GM12878 (cell line): ENCODE results near the gene EDNRB. TPM values are rescaled to one million over a fixed set of nuclear protein-coding genes. Genes with fewer than 3 reads are reported as not detected.

Experiments used
- ATAC-seq: fragments of 200-7000 bp; cut with Tn5 transposase; 3 replicates; pipeline ENCODE4 v1.9.1; 2020; ENCODE audit warnings: mild to moderate bottlenecking, moderate library complexity
- BruUV-seq: library from RNA; stranded (reverse); fragments of 400-500 nt; replicated peaks from 2 replicates; lab custom pipeline; 2021; lab: Mats Ljungman, UMichigan
- CTCF ChIA-PET: fragments of 300-600 bp; sonication (Branson Sonifier 250); formaldehyde crosslinking; extraction: SDS; loops from one replicate; lab custom pipeline; 2021; ENCODE audit warnings: inconsistent platforms; lab: Yijun Ruan, JAX
- POLR2A ChIA-PET: fragments of 350-600 bp; formaldehyde crosslinking; extraction: SDS; loops from one replicate; lab custom pipeline; 2021; ENCODE audit warnings: inconsistent platforms; lab: Charles Lee
- RAD21 ChIA-PET: fragments of 300-600 bp; sonication (Branson Sonifier 250); formaldehyde crosslinking; loops from one replicate; lab custom pipeline; 2023; ENCODE audit warnings: antibody characterized with exemption; ENCODE audit not compliant: unreplicated experiment; lab: Charles Lee
- SMC1A ChIA-PET: fragments of 300-600 bp; sonication (Branson Sonifier 250); formaldehyde crosslinking; loops from one replicate; lab custom pipeline; 2023; ENCODE audit not compliant: unreplicated experiment, uncharacterized antibody; lab: Charles Lee
- DNase-seq: peaks from one replicate; pipeline ENCODE4 v3.0.0-alpha.2; 2011; ENCODE audit warnings: low read depth, low spot score
- FAIRE-seq: peaks from 3 replicates; lab custom pipeline; 2011; peaks lifted over from hg19 to GRCh38; lab: Jason Lieb, UNC
- H2AFZ ChIP-seq: 2 replicates; pipeline ENCODE4 v1.6.0; 2011; ENCODE audit warnings: low read depth, low read length, control low read depth; ENCODE audit not compliant: control insufficient read depth
- H3K27ac ChIP-seq: 2 replicates; pipeline ENCODE4 v1.5.1; 2011; ENCODE audit warnings: control low read depth; ENCODE audit not compliant: control insufficient read depth, insufficient read depth
- H3K27me3 ChIP-seq, 2 experiments: replicated peaks in 1 of 2; 2 replicates each; pipeline versions ENCODE4 v1.6.0 to v1.6.1; 2011; ENCODE audit warnings: low read length in 1 of 2; ENCODE audit not compliant: control insufficient read depth in 2 of 2, insufficient read depth in 2 of 2
- H3K36me3 ChIP-seq, 2 experiments: 2 replicates each; pipeline ENCODE4 v1.5.1; 2011; ENCODE audit warnings: low read length in 1 of 2; ENCODE audit not compliant: control insufficient read depth in 2 of 2, insufficient read depth in 2 of 2
- H3K4me1 ChIP-seq: 2 replicates; pipeline ENCODE4 v1.6.1; 2011; ENCODE audit warnings: mild to moderate bottlenecking, low read length, moderate library complexity, mixed read lengths; ENCODE audit not compliant: control insufficient read depth, insufficient read depth
- H3K4me2 ChIP-seq: 2 replicates; pipeline ENCODE4 v1.6.0; 2011; ENCODE audit warnings: control low read depth; ENCODE audit not compliant: control insufficient read depth, insufficient read depth
- H3K4me3 ChIP-seq: fragments of 200-600 bp; sonication (generic); 2 replicates; pipeline ENCODE4 v1.5.1; 2016
- H3K79me2 ChIP-seq: 2 replicates; pipeline ENCODE4 v1.6.0; 2011; ENCODE audit warnings: low read length; ENCODE audit not compliant: control insufficient read depth, insufficient read depth
- H3K9ac ChIP-seq: 2 replicates; pipeline ENCODE4 v1.8.0; 2011; ENCODE audit warnings: low read length, control low read depth, mixed read lengths; ENCODE audit not compliant: control insufficient read depth, insufficient read depth
- H3K9me3 ChIP-seq: replicated peaks from 3 replicates; pipeline ENCODE4 v1.5.1; 2011; ENCODE audit warnings: mild to moderate bottlenecking, low read length; ENCODE audit not compliant: control insufficient read depth, insufficient read depth
- H4K20me1 ChIP-seq: 2 replicates; pipeline ENCODE4 v1.6.0; 2011; ENCODE audit not compliant: control insufficient read depth, insufficient read depth
- CBX3 ChIP-seq: fragments of 200-600 bp; sonication (generic); IDR thresholded peaks from 2 replicates; pipeline ENCODE4 v1.6.1; 2016; ENCODE audit warnings: low read depth, borderline replicate concordance
- CEBPZ ChIP-seq: fragments of 150-350 bp; IDR thresholded peaks from 2 replicates; pipeline ENCODE4 v1.6.1; 2016; ENCODE audit warnings: low read depth, low read length
- CREM ChIP-seq: IDR thresholded peaks from 2 replicates; pipeline ENCODE4 v1.6.1; 2014; ENCODE audit warnings: antibody characterized with exemption, low read depth
- EP300 ChIP-seq, 2 experiments: fragments of 150-350 bp in 1 of 2; IDR thresholded peaks; 2 replicates each; pipeline ENCODE4 v1.6.1; 2011 to 2012; ENCODE audit warnings: low read depth in 2 of 2, low read length in 2 of 2, borderline replicate concordance in 1 of 2, improper control_type of control experiment in 1 of 2, inconsistent platforms in 1 of 2; ENCODE audit not compliant: control insufficient read depth in 1 of 2
- GABPA ChIP-seq: IDR thresholded peaks from 2 replicates; pipeline ENCODE4 v1.6.1; 2014; ENCODE audit warnings: antibody characterized with exemption, low read depth, mild to moderate bottlenecking, inconsistent platforms
- HDGF ChIP-seq: fragments of 450-650 bp; IDR thresholded peaks from 2 replicates; pipeline ENCODE4 v1.6.1; 2016; ENCODE audit warnings: antibody characterized with exemption
- IKZF2 ChIP-seq, 2 experiments: fragments of 450-650 bp; IDR thresholded peaks; 2 replicates each; pipeline ENCODE4 v1.6.1; 2017; ENCODE audit warnings: mild to moderate bottlenecking in 2 of 2, moderate library complexity in 2 of 2
- IRF4 ChIP-seq: IDR thresholded peaks from 2 replicates; pipeline ENCODE4 v1.6.1; 2011; ENCODE audit warnings: low read depth, low read length
- KAT2A ChIP-seq: conservative IDR thresholded peaks from 2 replicates; pipeline ENCODE4 v1.6.1; 2011; ENCODE audit warnings: low read depth, low read length; ENCODE audit not compliant: control insufficient read depth
- PKNOX1 ChIP-seq: fragments of 450-650 bp; IDR thresholded peaks from 2 replicates; pipeline ENCODE4 v1.6.1; 2016; ENCODE audit warnings: mild to moderate bottlenecking
- POLR2AphosphoS2 ChIP-seq: IDR thresholded peaks from 2 replicates; pipeline ENCODE4 v1.6.1; 2011; ENCODE audit warnings: low read depth, mild to moderate bottlenecking, low read length, improper control_type of control experiment, moderate library complexity
- POLR2AphosphoS5 ChIP-seq: IDR thresholded peaks from 2 replicates; pipeline ENCODE4 v1.6.1; 2011; ENCODE audit warnings: mild to moderate bottlenecking, low read length, inconsistent platforms
- POU2F2 ChIP-seq: IDR thresholded peaks from 3 replicates; pipeline ENCODE4 v1.6.1; 2011; ENCODE audit warnings: low read depth, mild to moderate bottlenecking, low read length, borderline replicate concordance
- SMAD5 ChIP-seq: IDR thresholded peaks from 2 replicates; pipeline ENCODE4 v1.6.1; 2016; ENCODE audit warnings: antibody characterized with exemption, low read depth
- TAF1 ChIP-seq: IDR thresholded peaks from 2 replicates; pipeline ENCODE4 v1.6.1; 2011; ENCODE audit warnings: mild to moderate bottlenecking, low read depth, low read length, borderline replicate concordance
- TBL1XR1 ChIP-seq: IDR thresholded peaks from 2 replicates; pipeline ENCODE4 v1.6.1; 2012; ENCODE audit warnings: low read depth, low read length, improper control_type of control experiment
- ZBED1 ChIP-seq: IDR thresholded peaks from 2 replicates; pipeline ENCODE4 v1.6.1; 2016; ENCODE audit warnings: borderline replicate concordance
- ZBTB11 ChIP-seq: fragments of 450-650 bp; formaldehyde crosslinking; IDR thresholded peaks from 2 replicates; pipeline ENCODE4 v1.5.0; 2022; ENCODE audit warnings: mild to moderate bottlenecking, missing genetic modification characterization
- ZNF274 ChIP-seq: IDR thresholded peaks from one replicate; pipeline ENCODE4 v1.8.0; 2011; ENCODE audit not compliant: insufficient read length, insufficient read depth
- in situ Hi-C: fragments of 300-500 bp; cut with MboI; formaldehyde crosslinking; loops from 9 replicates; pipeline ENCODE4 v1.14.3; 2018; ENCODE audit warnings: mixed read lengths
- intact Hi-C: fragments of 100-400 bp; cut with micrococcal nuclease; formaldehyde crosslinking; loops from one replicate; pipeline ENCODE4 v1.14.2; 2022; ENCODE audit not compliant: unreplicated experiment
- polyA plus RNA-seq, 11 experiments: library from polyadenylated mRNA; depleted of rRNA in 4 of 11; unstranded in 6 of 11; stranded (reverse) in 5 of 11; fragments of >200 nt; fragmentation: Nextera tagmentation in 4 of 11; fragmentation: Illumina TruSeq in 1 of 11; extraction: Ambion mirVana in 4 of 11; extraction: Trizol in 1 of 11; gene quantifications; 1 replicate in 1 of 11; 2 replicates in 10 of 11; pipeline versions ENCODE4 v1.2.1 to v1.2.3, GENCODE V29; 2011 to 2016; ENCODE audit warnings: inconsistent platforms in 2 of 11, missing spikeins in 2 of 11, low read depth in 1 of 11
- total RNA-seq, 4 experiments: library from RNA; depleted of rRNA in 3 of 4; stranded (reverse); fragments of >200 nt in 3 of 4; fragmentation: Illumina TruSeq in 1 of 4; extraction: Trizol in 1 of 4; gene quantifications; 2 replicates each; pipeline versions ENCODE4 v1.2.1 to v1.2.3, GENCODE V29; 2013 to 2021

The EDNRB gene
- total and polyA plus RNA-seq, 10 of the 15 experiments (the other 5 are each of a cell fraction or from before 2014, with no cell fraction given) = not detected

GRCh38 chr13:77892491-77892890, 26.1 kb downstream of the EDNRB start:
- CTCF ChIA-PET = no interaction called here
- POLR2A ChIA-PET = interaction anchor here (0.5 kb wide), 1 partner anchor 28 kb away, joined by 3 read pairs; no protein-coding TSS in a partner anchor
- H3K4me3 ChIP-seq = no peak overlapping the region
- no peak overlapping the region for H3K4me2 ChIP-seq
- BruUV-seq = no TSS peak
- H4K20me1 ChIP-seq = no peaks in the 10 kb centered on the region
- intact Hi-C loops = no loop called here
- no peak overlapping the region for H2AFZ ChIP-seq
- no peak overlapping the region for H3K9ac ChIP-seq
- H3K4me1 ChIP-seq = no peaks in the 10 kb centered on the region
- H3K79me2 ChIP-seq = no peaks in the 10 kb centered on the region
- DNase-seq (no peak), ATAC-seq (no peak), FAIRE-seq (no peak)
- H3K27ac ChIP-seq = no peak overlapping the region
- H3K27me3 ChIP-seq = no peaks in the 10 kb centered on the region
- RAD21 ChIA-PET = no interaction called here
- in situ Hi-C loops = no loop called here
- TF ChIP-seq TAF1 (no peak), POLR2AphosphoS2 (no peak), KAT2A (no peak), PKNOX1 (no peak), IRF4 (no peak), IKZF2 (IDR thresholded peaks at IDR 0.05) (no peak), GABPA (no peak), ZBED1 (no peak), CBX3 (no peak), EP300 (IDR thresholded peaks at IDR 0.05; ENCODE audit: borderline replicate concordance in 1 of 2, control insufficient read depth in 1 of 2, low read depth in 2 of 2, low read length in 2 of 2) (no peak), ZNF274 (no peak), CEBPZ (no peak), POLR2AphosphoS5 (no peak), POU2F2 (no peak), CREM (no peak), HDGF (no peak), SMAD5 (no peak), ZBTB11 (CRISPR knock-in tag) (no peak), TBL1XR1 (no peak)
- SMC1A ChIA-PET = interaction anchor here (1.2 kb wide), 1 partner anchor 11 kb away, joined by 3 read pairs; no protein-coding TSS in a partner anchor
- no peaks in the 10 kb centered on the region for H3K9me3 ChIP-seq
- no peaks in the 10 kb centered on the region for H3K36me3 ChIP-seq
